HCT116 (cell line): ENCODE results near the gene RAD18. TPM values are rescaled to one million over a fixed set of nuclear protein-coding genes. Genes with fewer than 3 reads are reported as not detected.

Experiments used
- ATAC-seq: fragments of 200-7000 bp; cut with Tn5 transposase; 2 replicates; pipeline ENCODE4 v1.9.1; 2020; ENCODE audit warnings: mild to moderate bottlenecking, moderate library complexity
- Bru-seq: library from RNA; stranded (reverse); fragments of 400-500 nt; gene quantifications from one replicate; lab custom pipeline; 2021; lab: Mats Ljungman, UMichigan
- BruChase-seq, 2 experiments: library from RNA; stranded (reverse); fragments of 400-500 nt; gene quantifications; one replicate each; lab custom pipeline; 2021; lab: Mats Ljungman, UMichigan
- BruUV-seq: library from RNA; stranded (reverse); fragments of 400-500 nt; replicated peaks from 2 replicates; lab custom pipeline; 2021; lab: Mats Ljungman, UMichigan
- CTCF ChIA-PET: fragments of 300-600 bp; sonication (Branson Sonifier 250); formaldehyde crosslinking; loops from one replicate; lab custom pipeline; 2021; ENCODE audit warnings: antibody characterized with exemption; lab: Charles Lee
- POLR2A ChIA-PET: fragments of 300-600, 350-600 bp; sonication (Branson Sonifier 250); formaldehyde crosslinking; loops from one replicate; lab custom pipeline; 2021; ENCODE audit warnings: antibody characterized with exemption; lab: Charles Lee
- RAD21 ChIA-PET, 2 experiments: fragments of 300-600 bp; sonication (Branson Sonifier 250); formaldehyde crosslinking; loops; one replicate each; lab custom pipeline; 2023; ENCODE audit warnings: low total read pairs in 2 of 2; ENCODE audit not compliant: uncharacterized antibody in 2 of 2, unreplicated experiment in 2 of 2, low non-redundant PET in 1 of 2; lab: Charles Lee
- DNase-seq: peaks from one replicate; pipeline ENCODE4 v3.0.0-alpha.2; 2010; ENCODE audit warnings: low read depth, low spot score
- H2AFZ ChIP-seq: fragments of 200-600 bp; shearing (Covaris generic), sonication (generic); 2 replicates; pipeline ENCODE4 v1.6.1; 2017; ENCODE audit warnings: low read depth, mixed run types, mixed read lengths, antibody characterized with exemption, low read length; ENCODE audit not compliant: poor library complexity, severe bottlenecking
- H3K27ac ChIP-seq: 2 replicates; pipeline ENCODE4 v1.5.1; 2012; ENCODE audit warnings: low read depth, low read length
- H3K27me3 ChIP-seq: fragments of 200-600 bp; sonication (generic); 2 replicates; pipeline ENCODE4 v1.6.1; 2016; ENCODE audit warnings: mixed run types, low read length, mixed read lengths; ENCODE audit not compliant: insufficient read depth
- H3K36me3 ChIP-seq, 2 experiments: fragments of 200-500 bp in 1 of 2; fragments of 200-600 bp in 1 of 2; sonication (Bioruptor generic) in 1 of 2; sonication (generic) in 1 of 2; 2 replicates each; pipeline versions ENCODE4 v1.5.1 to v1.6.1; 2014 to 2016; ENCODE audit warnings: low read length in 2 of 2, inconsistent platforms in 1 of 2, mixed read lengths in 1 of 2, mixed run types in 1 of 2; ENCODE audit not compliant: insufficient read depth in 2 of 2, control insufficient read depth in 1 of 2
- H3K4me1 ChIP-seq, 2 experiments: fragments of 200-600 bp in 1 of 2; sonication (generic) in 1 of 2; 2 replicates each; pipeline versions ENCODE4 v1.5.1 to v1.6.1; 2012 to 2017; ENCODE audit warnings: low read length in 2 of 2, inconsistent platforms in 1 of 2, mild to moderate bottlenecking in 1 of 2, mixed read lengths in 1 of 2, mixed run types in 1 of 2, moderate library complexity in 1 of 2; ENCODE audit not compliant: insufficient read depth in 2 of 2, control insufficient read depth in 1 of 2
- H3K4me2 ChIP-seq: fragments of 200-600 bp; sonication (generic); 2 replicates; pipeline ENCODE4 v1.6.1; 2017; ENCODE audit warnings: mixed run types, low read length, mixed read lengths
- H3K4me3 ChIP-seq, 2 experiments: fragments of 200-600 bp in 1 of 2; sonication (generic) in 1 of 2; replicated peaks in 1 of 2; 2 replicates each; pipeline ENCODE4 v1.5.1; 2011 to 2016; ENCODE audit warnings: low read length in 2 of 2, control low read depth in 1 of 2, low read depth in 1 of 2, mild to moderate bottlenecking in 1 of 2, mixed read lengths in 1 of 2, mixed run types in 1 of 2
- H3K79me2 ChIP-seq: fragments of 200-600 bp; sonication (generic); 2 replicates; pipeline ENCODE4 v1.6.1; 2017; ENCODE audit warnings: mild to moderate bottlenecking, mixed run types, low read length, moderate library complexity, mixed read lengths; ENCODE audit not compliant: insufficient read depth
- H3K9ac ChIP-seq: fragments of 200-600 bp; sonication (generic); 2 replicates; pipeline ENCODE4 v1.6.1; 2016; ENCODE audit warnings: low read length, mixed read lengths
- H3K9me2 ChIP-seq: fragments of 200-600 bp; sonication (generic), shearing (Covaris generic); 2 replicates; pipeline ENCODE4 v1.6.1; 2017; ENCODE audit warnings: mixed run types, mild to moderate bottlenecking, moderate library complexity; ENCODE audit not compliant: insufficient read depth
- H3K9me3 ChIP-seq, 2 experiments: fragments of 200-500 bp in 1 of 2; fragments of 200-600 bp in 1 of 2; sonication (Bioruptor generic) in 1 of 2; sonication (generic) in 1 of 2; 2 replicates each; pipeline ENCODE4 v1.6.1; 2014 to 2017; ENCODE audit warnings: low read length in 2 of 2, mixed read lengths in 2 of 2, inconsistent platforms in 1 of 2, low read depth in 1 of 2, mild to moderate bottlenecking in 1 of 2, mixed run types in 1 of 2, moderate library complexity in 1 of 2; ENCODE audit not compliant: control insufficient read depth in 1 of 2, insufficient read depth in 1 of 2
- H4K20me1 ChIP-seq: fragments of 200-600 bp; sonication (generic), shearing (Covaris generic); 2 replicates; pipeline ENCODE4 v1.6.1; 2017; ENCODE audit warnings: mixed run types, mild to moderate bottlenecking, moderate library complexity; ENCODE audit not compliant: insufficient read depth
- CBX3 ChIP-seq: IDR thresholded peaks from 2 replicates; pipeline ENCODE4 v1.6.1; 2012; ENCODE audit warnings: low read depth
- CEBPB ChIP-seq: IDR thresholded peaks from 2 replicates; pipeline ENCODE4 v1.6.1; 2012; ENCODE audit warnings: low read depth
- EGR1 ChIP-seq: IDR thresholded peaks from 2 replicates; pipeline ENCODE4 v1.6.1; 2012; ENCODE audit warnings: low read depth
- ELF1 ChIP-seq: IDR thresholded peaks from 2 replicates; pipeline ENCODE4 v1.6.1; 2012; ENCODE audit warnings: low read depth, borderline replicate concordance
- EZH2 ChIP-seq: fragments of 200-600 bp; sonication (generic); IDR thresholded peaks from 2 replicates; pipeline ENCODE4 v1.6.1; 2017; ENCODE audit warnings: antibody characterized with exemption, mixed run types
- EZH2phosphoT487 ChIP-seq: fragments of 200-600 bp; IDR thresholded peaks from 2 replicates; pipeline ENCODE4 v1.6.1; 2018; ENCODE audit warnings: antibody characterized with exemption, borderline replicate concordance
- FOSL1 ChIP-seq: IDR thresholded peaks from 2 replicates; pipeline ENCODE4 v1.6.1; 2012; ENCODE audit warnings: low read depth
- JUND ChIP-seq: IDR thresholded peaks from 2 replicates; pipeline ENCODE4 v1.6.1; 2012
- POLR2A ChIP-seq: IDR thresholded peaks from 2 replicates; pipeline ENCODE4 v1.7.0; 2011; ENCODE audit warnings: borderline replicate concordance; ENCODE audit not compliant: insufficient read depth, insufficient read length; ENCODE audit errors: extremely low read depth
- POLR2AphosphoS5 ChIP-seq: IDR thresholded peaks from 2 replicates; pipeline ENCODE4 v1.6.1; 2011; ENCODE audit warnings: mild to moderate bottlenecking, low read depth, low read length, moderate library complexity
- RAD21 ChIP-seq: IDR thresholded peaks from 2 replicates; pipeline ENCODE4 v1.6.1; 2012; ENCODE audit warnings: low read depth, mild to moderate bottlenecking
- SIN3A ChIP-seq: IDR thresholded peaks from 2 replicates; pipeline ENCODE4 v1.6.1; 2012; ENCODE audit warnings: low read depth
- SRF ChIP-seq: IDR thresholded peaks from 2 replicates; pipeline ENCODE4 v1.6.1; 2012; ENCODE audit warnings: low read depth
- TCF7L2 ChIP-seq: IDR thresholded peaks from 2 replicates; pipeline ENCODE4 v1.7.0; 2011; ENCODE audit warnings: borderline replicate concordance, inconsistent platforms; ENCODE audit not compliant: insufficient read depth, insufficient read length; ENCODE audit errors: extremely low read depth
- intact Hi-C: fragments of 100-400 bp; cut with micrococcal nuclease; formaldehyde crosslinking; loops from 2 replicates; pipeline ENCODE4 v1.10.0; 2022
- long read RNA-seq: library from polyadenylated mRNA; unstranded; transcript quantifications from one replicate; pipeline ENCODE4 v2.0.0, GENCODE V29; 2021; ENCODE audit not compliant: unreplicated experiment
- polyA plus RNA-seq: library from polyadenylated mRNA; unstranded; fragments of >200 nt; gene quantifications from 2 replicates; pipeline ENCODE4 v1.2.1, GENCODE V29; 2012; ENCODE audit warnings: missing spikeins
- total RNA-seq: library from RNA; stranded (reverse); gene quantifications from one replicate; pipeline ENCODE4 v1.2.1, GENCODE V29; 2021; ENCODE audit not compliant: unreplicated experiment
- TF ChIP-seq, protein P1 (sequence below): IDR thresholded peaks from 2 replicates; pipeline ENCODE4 v1.6.1; 2012
- TF ChIP-seq, protein P2 (sequence below): IDR thresholded peaks from 2 replicates; pipeline ENCODE4 v1.6.1; 2012; ENCODE audit warnings: low read depth
- TF ChIP-seq, protein P3 (sequence below): IDR thresholded peaks from 2 replicates; pipeline ENCODE4 v1.6.1; 2012
- TF ChIP-seq, protein P4 (sequence below), 3 experiments: fragments of 200-600 bp in 1 of 3; sonication (generic) in 1 of 3; IDR thresholded peaks in 2 of 3; conservative IDR thresholded peaks in 1 of 3; 2 replicates each; pipeline ENCODE4 v1.5.1; 2012 to 2017; ENCODE audit warnings: low read depth in 2 of 3, low read length in 2 of 3, antibody characterized with exemption in 1 of 3, borderline replicate concordance in 1 of 3, control low read depth in 1 of 3, mild to moderate bottlenecking in 1 of 3, mixed read lengths in 1 of 3, mixed run types in 1 of 3, moderate library complexity in 1 of 3; ENCODE audit not compliant: insufficient read depth in 1 of 3

RAD18 gene, protein sequence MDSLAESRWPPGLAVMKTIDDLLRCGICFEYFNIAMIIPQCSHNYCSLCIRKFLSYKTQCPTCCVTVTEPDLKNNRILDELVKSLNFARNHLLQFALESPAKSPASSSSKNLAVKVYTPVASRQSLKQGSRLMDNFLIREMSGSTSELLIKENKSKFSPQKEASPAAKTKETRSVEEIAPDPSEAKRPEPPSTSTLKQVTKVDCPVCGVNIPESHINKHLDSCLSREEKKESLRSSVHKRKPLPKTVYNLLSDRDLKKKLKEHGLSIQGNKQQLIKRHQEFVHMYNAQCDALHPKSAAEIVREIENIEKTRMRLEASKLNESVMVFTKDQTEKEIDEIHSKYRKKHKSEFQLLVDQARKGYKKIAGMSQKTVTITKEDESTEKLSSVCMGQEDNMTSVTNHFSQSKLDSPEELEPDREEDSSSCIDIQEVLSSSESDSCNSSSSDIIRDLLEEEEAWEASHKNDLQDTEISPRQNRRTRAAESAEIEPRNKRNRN
- total RNA-seq: 28.7 TPM
- 3.2 and 4.7 TPM in 2 replicates for polyA plus RNA-seq
- Bru-seq, nascent RNA: percentile 75 among the genes with signal in this experiment
- BruChase-seq, experiment 1, labeled RNA remaining after a 6-hour chase: percentile 69 among the genes with signal in this experiment
- percentile 83 among the genes with signal in this experiment for BruChase-seq, experiment 2, labeled RNA remaining after a 2-hour chase
- long read RNA-seq, full-length matches to known transcripts: 24 of 30 reads
- long read RNA-seq, partial matches to known transcripts: 1 of 30 reads
- long read RNA-seq, other reads (novel, unspliced or antisense): 5 of 30 reads

DNA sequence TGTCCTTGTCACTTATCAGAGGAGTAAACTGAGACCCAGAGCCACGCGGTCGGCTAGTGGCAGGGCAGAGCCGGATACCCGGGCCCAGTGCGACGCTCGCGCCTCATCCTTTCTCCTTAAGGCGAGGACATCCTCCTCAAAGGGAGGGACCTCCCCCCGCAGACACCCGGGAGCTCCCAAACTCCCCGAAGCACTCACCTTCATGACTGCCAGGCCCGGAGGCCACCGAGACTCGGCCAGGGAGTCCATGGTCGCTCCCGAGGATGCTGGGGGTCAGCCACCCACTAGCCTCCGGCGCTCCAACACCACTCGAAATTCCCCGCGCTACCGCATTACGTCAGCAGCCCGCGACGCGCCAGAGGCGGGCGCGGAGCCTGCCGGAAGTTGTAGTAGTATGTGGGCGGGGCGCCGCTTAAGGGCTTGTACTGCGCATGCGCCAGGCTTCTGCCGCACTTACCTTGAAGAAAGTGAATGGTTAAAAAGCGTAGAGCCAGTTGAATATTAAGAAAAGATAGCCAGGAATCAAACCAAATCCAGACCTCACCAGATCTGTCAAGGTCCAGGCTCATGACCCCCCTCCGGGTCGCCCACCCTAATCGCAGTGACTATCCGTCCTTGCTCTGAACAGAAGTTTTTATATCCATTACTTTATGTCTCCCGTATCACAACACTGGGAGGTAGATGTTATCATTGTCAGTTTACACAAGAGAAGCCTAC lies at the start of gene RAD18:
Gene RAD18, minus strand, starts transcription at position 336 of the 717 bp plus-strand sequence. Its CDS starts 87 bp downstream, at position 249.
- ATAC-seq (peak; percentile 89), DNase-seq (peak; percentile 85)
- intact Hi-C loops: no loop called here
- H3K4me2 ChIP-seq: peak within 1 kb of the TSS; percentile 93
- ChIA-PET CTCF (no interaction called here), POLR2A (no interaction called here), RAD21 (no interaction called here)
- H3K36me3 ChIP-seq: 0 out of 4 replicates have a peak, but pooled peaks cover 0 to 4% of the 10 kb centered on the region in 2 experiments
- H4K20me1 ChIP-seq: no peaks in the 10 kb centered on the region
- BruUV-seq: no TSS peak
- H3K9me3 ChIP-seq: no peaks in the 10 kb centered on the region
- peaks cover 14 to 33% of the 10 kb centered on the region in 2 experiments; a peak in 3 of 4 replicates for H3K4me1 ChIP-seq
- peak within 1 kb of the TSS; percentile 64 for H2AFZ ChIP-seq
- peak within 1 kb of the TSS; percentile 66 to 92 for H3K4me3 ChIP-seq
- peak within 1 kb of the TSS; percentile 78 for H3K9ac ChIP-seq
- peaks cover 50% of the 10 kb centered on the region for H3K79me2 ChIP-seq
- H3K27ac ChIP-seq: peak within 1 kb of the TSS; percentile 47
- H3K27me3 ChIP-seq: no peaks in the 10 kb centered on the region
- H3K9me2 ChIP-seq: no peaks in the 10 kb centered on the region
- TF ChIP-seq CEBPB: no peak
- TF ChIP-seq EGR1: peak; percentile 75
- no peak for TF ChIP-seq JUND
- peak; percentile 56 for TF ChIP-seq TCF7L2
- TF ChIP-seq, protein P1, sequence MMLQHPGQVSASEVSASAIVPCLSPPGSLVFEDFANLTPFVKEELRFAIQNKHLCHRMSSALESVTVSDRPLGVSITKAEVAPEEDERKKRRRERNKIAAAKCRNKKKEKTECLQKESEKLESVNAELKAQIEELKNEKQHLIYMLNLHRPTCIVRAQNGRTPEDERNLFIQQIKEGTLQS: no peak
- no peak for TF ChIP-seq EZH2phosphoT487
- no peak for TF ChIP-seq EZH2
- peak; percentile 95 for TF ChIP-seq SIN3A
- TF ChIP-seq ELF1: peak; percentile 78
- peak; percentile 73 for TF ChIP-seq POLR2AphosphoS5
- TF ChIP-seq SRF: peak; percentile 96
- TF ChIP-seq CBX3: 0 out of 2 replicates have a peak, but pooled peaks have one; percentile 50
- TF ChIP-seq, protein P2, sequence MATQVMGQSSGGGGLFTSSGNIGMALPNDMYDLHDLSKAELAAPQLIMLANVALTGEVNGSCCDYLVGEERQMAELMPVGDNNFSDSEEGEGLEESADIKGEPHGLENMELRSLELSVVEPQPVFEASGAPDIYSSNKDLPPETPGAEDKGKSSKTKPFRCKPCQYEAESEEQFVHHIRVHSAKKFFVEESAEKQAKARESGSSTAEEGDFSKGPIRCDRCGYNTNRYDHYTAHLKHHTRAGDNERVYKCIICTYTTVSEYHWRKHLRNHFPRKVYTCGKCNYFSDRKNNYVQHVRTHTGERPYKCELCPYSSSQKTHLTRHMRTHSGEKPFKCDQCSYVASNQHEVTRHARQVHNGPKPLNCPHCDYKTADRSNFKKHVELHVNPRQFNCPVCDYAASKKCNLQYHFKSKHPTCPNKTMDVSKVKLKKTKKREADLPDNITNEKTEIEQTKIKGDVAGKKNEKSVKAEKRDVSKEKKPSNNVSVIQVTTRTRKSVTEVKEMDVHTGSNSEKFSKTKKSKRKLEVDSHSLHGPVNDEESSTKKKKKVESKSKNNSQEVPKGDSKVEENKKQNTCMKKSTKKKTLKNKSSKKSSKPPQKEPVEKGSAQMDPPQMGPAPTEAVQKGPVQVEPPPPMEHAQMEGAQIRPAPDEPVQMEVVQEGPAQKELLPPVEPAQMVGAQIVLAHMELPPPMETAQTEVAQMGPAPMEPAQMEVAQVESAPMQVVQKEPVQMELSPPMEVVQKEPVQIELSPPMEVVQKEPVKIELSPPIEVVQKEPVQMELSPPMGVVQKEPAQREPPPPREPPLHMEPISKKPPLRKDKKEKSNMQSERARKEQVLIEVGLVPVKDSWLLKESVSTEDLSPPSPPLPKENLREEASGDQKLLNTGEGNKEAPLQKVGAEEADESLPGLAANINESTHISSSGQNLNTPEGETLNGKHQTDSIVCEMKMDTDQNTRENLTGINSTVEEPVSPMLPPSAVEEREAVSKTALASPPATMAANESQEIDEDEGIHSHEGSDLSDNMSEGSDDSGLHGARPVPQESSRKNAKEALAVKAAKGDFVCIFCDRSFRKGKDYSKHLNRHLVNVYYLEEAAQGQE: no peak
- TF ChIP-seq, protein P3, sequence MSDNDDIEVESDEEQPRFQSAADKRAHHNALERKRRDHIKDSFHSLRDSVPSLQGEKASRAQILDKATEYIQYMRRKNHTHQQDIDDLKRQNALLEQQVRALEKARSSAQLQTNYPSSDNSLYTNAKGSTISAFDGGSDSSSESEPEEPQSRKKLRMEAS: peak; percentile 76
- TF ChIP-seq FOSL1: no peak
- TF ChIP-seq RAD21: no peak
- TF ChIP-seq, protein P4, sequence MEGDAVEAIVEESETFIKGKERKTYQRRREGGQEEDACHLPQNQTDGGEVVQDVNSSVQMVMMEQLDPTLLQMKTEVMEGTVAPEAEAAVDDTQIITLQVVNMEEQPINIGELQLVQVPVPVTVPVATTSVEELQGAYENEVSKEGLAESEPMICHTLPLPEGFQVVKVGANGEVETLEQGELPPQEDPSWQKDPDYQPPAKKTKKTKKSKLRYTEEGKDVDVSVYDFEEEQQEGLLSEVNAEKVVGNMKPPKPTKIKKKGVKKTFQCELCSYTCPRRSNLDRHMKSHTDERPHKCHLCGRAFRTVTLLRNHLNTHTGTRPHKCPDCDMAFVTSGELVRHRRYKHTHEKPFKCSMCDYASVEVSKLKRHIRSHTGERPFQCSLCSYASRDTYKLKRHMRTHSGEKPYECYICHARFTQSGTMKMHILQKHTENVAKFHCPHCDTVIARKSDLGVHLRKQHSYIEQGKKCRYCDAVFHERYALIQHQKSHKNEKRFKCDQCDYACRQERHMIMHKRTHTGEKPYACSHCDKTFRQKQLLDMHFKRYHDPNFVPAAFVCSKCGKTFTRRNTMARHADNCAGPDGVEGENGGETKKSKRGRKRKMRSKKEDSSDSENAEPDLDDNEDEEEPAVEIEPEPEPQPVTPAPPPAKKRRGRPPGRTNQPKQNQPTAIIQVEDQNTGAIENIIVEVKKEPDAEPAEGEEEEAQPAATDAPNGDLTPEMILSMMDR (IDR thresholded peaks at IDR 0.05 in 2 of 3, conservative IDR thresholded peaks at IDR 0.05 in 1 of 3; ENCODE audit: borderline replicate concordance in 1 of 3, insufficient read depth in 1 of 3, low read depth in 2 of 3, low read length in 2 of 3): no peak
- peak; percentile 73 for TF ChIP-seq POLR2A
